ENCODE data around the gene AGAP3. TPM values are rescaled to one million over a fixed set of nuclear protein-coding genes. Genes with fewer than 3 reads are reported as not detected.

The AGAP3 gene
- total and polyA plus RNA-seq, 4 donors, result 3.9 to 27.0 (median 17.6) TPM

DNA sequence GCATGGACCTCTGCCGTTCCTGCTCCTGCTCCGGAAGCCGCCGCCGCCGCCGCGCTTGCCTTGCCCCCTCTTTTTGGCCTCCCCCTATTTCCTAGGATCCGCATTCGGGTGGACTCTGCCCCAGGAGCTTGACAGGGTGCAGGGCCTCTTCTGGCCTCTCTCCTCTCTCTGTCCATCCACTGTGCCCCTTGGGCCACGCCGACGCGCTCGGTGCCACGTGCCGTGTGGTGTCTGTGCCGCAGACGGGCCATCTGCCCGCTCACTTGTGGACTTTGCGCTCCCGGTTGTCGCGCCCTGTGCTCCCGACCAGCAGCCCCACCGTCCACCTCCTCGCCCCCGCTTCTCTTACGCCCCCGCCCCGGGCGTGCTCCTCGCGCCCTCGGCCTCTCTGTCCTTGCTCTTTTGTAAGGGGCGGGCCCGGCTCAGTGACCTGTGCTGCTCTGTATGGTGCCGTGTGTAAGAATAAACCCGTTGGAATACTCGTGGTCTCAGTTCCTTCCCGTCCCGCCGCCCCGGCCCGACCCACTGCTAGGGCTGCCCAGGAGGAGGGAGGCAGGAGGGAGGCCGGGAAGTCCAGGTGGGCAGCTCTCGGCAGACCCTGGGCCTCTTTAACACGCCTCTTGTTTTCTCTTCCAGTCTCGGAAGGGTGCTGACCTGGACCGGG lies 37.0 kb downstream of the AGAP3 start:
- Histone ChIP-seq H3K27me3 (ENCODE audit: control insufficient read depth in 4 of 4, insufficient read depth in 4 of 4, low read length in 3 of 4) (no peaks in the 10 kb centered on the region), H3K9me3 (ENCODE audit: control insufficient read depth in 4 of 4, low read length in 3 of 4) (no peaks in the 10 kb centered on the region), H3K4me1 (ENCODE audit: control insufficient read depth in 4 of 4, insufficient read depth in 4 of 4, low read length in 3 of 4) (no peaks in the 10 kb centered on the region), H3K4me3 (ENCODE audit: low read depth in 1 of 3, low read length in 3 of 3) (no peak overlapping the region), H3K36me3 (ENCODE audit: control insufficient read depth in 4 of 4, insufficient read depth in 3 of 4, low read depth in 1 of 4, low read length in 3 of 4) (peaks cover 7 to 34% (median 12%) of the 10 kb centered on the region in 4 donors), H3K27ac (ENCODE audit: low read depth in 1 of 2, low read length in 2 of 2) (peak overlapping the region in 1 of 2 donors; percentile 32), H3K9ac (ENCODE audit: low read depth in 1 of 2, low read length in 2 of 2) (no peak overlapping the region)
- no peak for DNase-seq (ENCODE audit: low spot score)
- TF ChIP-seq HNF4A (conservative IDR thresholded peaks at IDR 0.05) (peak in 1 of 2 donors; percentile 4), SP1 (IDR thresholded peaks at IDR 0.05) (no peak)
- WGBS, result 92% methylated on average over 50 of the region's 50 CpGs

DNA sequence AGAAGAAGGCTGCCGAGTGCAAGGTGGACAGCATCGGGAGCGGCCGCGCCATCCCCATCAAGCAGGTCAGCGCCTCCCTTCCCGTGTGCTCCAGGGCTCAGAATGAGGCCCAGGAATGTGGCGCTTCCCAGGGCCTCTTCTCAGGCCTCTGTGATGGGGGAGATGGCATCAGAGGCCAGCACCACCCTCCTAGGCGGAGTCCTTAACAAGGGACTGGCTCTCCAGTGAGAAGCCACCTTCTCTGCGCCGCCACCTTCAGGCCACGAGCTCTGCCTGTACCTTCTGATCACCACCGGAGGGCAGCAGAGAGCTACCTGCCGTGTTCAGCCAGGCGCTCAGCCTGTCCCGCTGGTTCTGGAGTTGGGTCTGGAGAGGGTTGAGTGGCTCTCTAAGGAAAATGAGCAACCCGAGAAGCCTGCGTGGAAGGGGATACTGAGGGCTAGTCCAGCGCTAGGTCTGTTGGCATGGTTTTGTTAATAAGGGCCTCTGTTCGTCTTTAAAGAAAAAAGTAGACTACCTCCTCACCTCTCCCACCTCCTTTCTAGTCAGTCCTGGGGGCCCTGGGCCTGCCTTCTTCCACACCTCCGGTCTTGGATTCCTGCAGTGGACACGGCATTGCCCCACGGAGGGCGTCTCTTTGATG lies 37.7 kb downstream of the AGAP3 start:
- Histone ChIP-seq H3K4me3 (ENCODE audit: low read depth in 1 of 3, low read length in 3 of 3) (no peak overlapping the region), H3K27me3 (ENCODE audit: control insufficient read depth in 4 of 4, insufficient read depth in 4 of 4, low read length in 3 of 4) (no peaks in the 10 kb centered on the region), H3K36me3 (ENCODE audit: control insufficient read depth in 4 of 4, insufficient read depth in 3 of 4, low read depth in 1 of 4, low read length in 3 of 4) (peaks cover 7 to 34% (median 14%) of the 10 kb centered on the region in 4 donors), H3K9ac (ENCODE audit: low read depth in 1 of 2, low read length in 2 of 2) (no peak overlapping the region), H3K9me3 (ENCODE audit: control insufficient read depth in 4 of 4, low read length in 3 of 4) (no peaks in the 10 kb centered on the region), H3K4me1 (ENCODE audit: control insufficient read depth in 4 of 4, insufficient read depth in 4 of 4, low read length in 3 of 4) (no peaks in the 10 kb centered on the region), H3K27ac (ENCODE audit: low read depth in 1 of 2, low read length in 2 of 2) (peak overlapping the region in 1 of 2 donors; percentile 32)
- DNase-seq (ENCODE audit: low spot score), result peak; percentile 87
- TF ChIP-seq CTCF (IDR thresholded peaks at IDR 0.05; ENCODE audit: low read depth, low read length, missing input control) (peak; percentile 93), RXRA (IDR thresholded peaks at IDR 0.05) (no peak), RAD21 (IDR thresholded peaks at IDR 0.05) (peak; percentile 83 to 90)
- 53% methylated on average over 24 of the region's 24 CpGs for WGBS

DNA sequence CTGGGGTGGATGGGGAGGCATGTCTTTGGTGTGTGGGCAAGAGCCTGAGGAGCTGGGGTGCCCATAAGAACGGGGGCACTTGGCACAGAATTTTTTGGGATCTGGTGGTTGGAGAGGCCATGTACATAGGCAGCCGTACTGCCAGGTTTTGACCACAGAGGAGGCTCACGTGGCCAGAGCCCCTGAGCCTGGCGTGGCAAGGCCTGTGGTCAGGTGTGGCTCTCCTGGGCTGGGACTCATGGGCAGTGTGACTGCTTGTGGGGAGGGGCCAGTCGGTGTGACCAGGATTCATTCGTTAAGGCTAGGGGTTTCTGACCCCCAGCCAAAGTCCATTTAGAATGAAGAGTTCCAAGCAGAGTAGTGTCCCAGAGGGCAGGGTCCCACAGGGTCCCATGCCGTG lies 38.2 kb downstream of the AGAP3 start:
- Histone ChIP-seq H3K27ac (ENCODE audit: low read depth in 1 of 2, low read length in 2 of 2) (no peak overlapping the region), H3K4me1 (ENCODE audit: control insufficient read depth in 4 of 4, insufficient read depth in 4 of 4, low read length in 3 of 4) (no peaks in the 10 kb centered on the region), H3K9ac (ENCODE audit: low read depth in 1 of 2, low read length in 2 of 2) (no peak overlapping the region), H3K4me3 (ENCODE audit: low read depth in 1 of 3, low read length in 3 of 3) (no peak overlapping the region), H3K27me3 (ENCODE audit: control insufficient read depth in 4 of 4, insufficient read depth in 4 of 4, low read length in 3 of 4) (no peaks in the 10 kb centered on the region), H3K9me3 (ENCODE audit: control insufficient read depth in 4 of 4, low read length in 3 of 4) (no peaks in the 10 kb centered on the region), H3K36me3 (ENCODE audit: control insufficient read depth in 4 of 4, insufficient read depth in 3 of 4, low read depth in 1 of 4, low read length in 3 of 4) (peaks cover 2 to 30% (median 14%) of the 10 kb centered on the region in 4 donors)
- TF ChIP-seq REST (IDR thresholded peaks at IDR 0.05) (no peak), FOXA1 (IDR thresholded peaks at IDR 0.05) (no peak), JUND (IDR thresholded peaks at IDR 0.05) (no peak), CTCF (IDR thresholded peaks at IDR 0.05; ENCODE audit: low read depth, low read length, missing input control) (no peak), HNF4A (conservative IDR thresholded peaks at IDR 0.05) (no peak), ATF3 (IDR thresholded peaks at IDR 0.05) (no peak), HNF4G (IDR thresholded peaks at IDR 0.05) (no peak), RXRA (IDR thresholded peaks at IDR 0.05) (no peak), SP1 (IDR thresholded peaks at IDR 0.05) (no peak), FOXA2 (IDR thresholded peaks at IDR 0.05) (no peak), MAX (IDR thresholded peaks at IDR 0.05) (no peak), RAD21 (IDR thresholded peaks at IDR 0.05) (no peak), YY1 (IDR thresholded peaks at IDR 0.05) (no peak)
- TF ChIP-seq, protein P1, sequence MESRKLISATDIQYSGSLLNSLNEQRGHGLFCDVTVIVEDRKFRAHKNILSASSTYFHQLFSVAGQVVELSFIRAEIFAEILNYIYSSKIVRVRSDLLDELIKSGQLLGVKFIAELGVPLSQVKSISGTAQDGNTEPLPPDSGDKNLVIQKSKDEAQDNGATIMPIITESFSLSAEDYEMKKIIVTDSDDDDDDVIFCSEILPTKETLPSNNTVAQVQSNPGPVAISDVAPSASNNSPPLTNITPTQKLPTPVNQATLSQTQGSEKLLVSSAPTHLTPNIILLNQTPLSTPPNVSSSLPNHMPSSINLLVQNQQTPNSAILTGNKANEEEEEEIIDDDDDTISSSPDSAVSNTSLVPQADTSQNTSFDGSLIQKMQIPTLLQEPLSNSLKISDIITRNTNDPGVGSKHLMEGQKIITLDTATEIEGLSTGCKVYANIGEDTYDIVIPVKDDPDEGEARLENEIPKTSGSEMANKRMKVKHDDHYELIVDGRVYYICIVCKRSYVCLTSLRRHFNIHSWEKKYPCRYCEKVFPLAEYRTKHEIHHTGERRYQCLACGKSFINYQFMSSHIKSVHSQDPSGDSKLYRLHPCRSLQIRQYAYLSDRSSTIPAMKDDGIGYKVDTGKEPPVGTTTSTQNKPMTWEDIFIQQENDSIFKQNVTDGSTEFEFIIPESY (IDR thresholded peaks at IDR 0.05), result no peak
- WGBS, result 87% methylated on average over 7 of the region's 7 CpGs
- DNase-seq (ENCODE audit: low spot score), result no peak
